Uterus (tissue), 2 donors: ENCODE data around the gene ZAR1L.

ENCODE experiments used
- CTCF ChIP-seq, 4 experiments: fragments of 200-600 bp in 2 of 4; fragments of 450-650 bp in 2 of 4; sonication (generic) in 2 of 4; IDR thresholded peaks; one replicate each; pipeline ENCODE4 v1.5.1; 2016 to 2019; ENCODE audit warnings: antibody characterized with exemption in 4 of 4, mild to moderate bottlenecking in 2 of 4, moderate library complexity in 1 of 4
- POLR2A ChIP-seq, 2 donors: fragments of 450-650 bp; IDR thresholded peaks; one replicate each; pipeline ENCODE4 v1.6.1; 2016; ENCODE audit warnings: antibody characterized with exemption in 2 of 2, mild to moderate bottlenecking in 1 of 2, moderate library complexity in 1 of 2

- no peak for TF ChIP-seq CTCF (IDR thresholded peaks at IDR 0.05)
- no peak for TF ChIP-seq POLR2A (IDR thresholded peaks at IDR 0.05)
Observed at GRCh38 chr13:32255724-32256109, 59.4 kb downstream of the ZAR1L start.
